Occipital lobe (tissue), 2 donors: Measurements from ENCODE around the gene SCN2A. TPM values are rescaled to one million over a fixed set of nuclear protein-coding genes. Genes with fewer than 3 reads are reported as not detected.

ENCODE experiments used
- DNase-seq: peaks from one replicate; lab custom pipeline; 2025; lab: John Stamatoyannopoulos, UW
- total RNA-seq: library from RNA; depleted of rRNA; stranded (reverse); fragments of >200 nt; gene quantifications from one replicate; pipeline ENCODE4 v1.2.3, GENCODE V29; 2014

The SCN2A gene
- total RNA-seq, 1 donor from 2014 or later, result 219 TPM

DNA sequence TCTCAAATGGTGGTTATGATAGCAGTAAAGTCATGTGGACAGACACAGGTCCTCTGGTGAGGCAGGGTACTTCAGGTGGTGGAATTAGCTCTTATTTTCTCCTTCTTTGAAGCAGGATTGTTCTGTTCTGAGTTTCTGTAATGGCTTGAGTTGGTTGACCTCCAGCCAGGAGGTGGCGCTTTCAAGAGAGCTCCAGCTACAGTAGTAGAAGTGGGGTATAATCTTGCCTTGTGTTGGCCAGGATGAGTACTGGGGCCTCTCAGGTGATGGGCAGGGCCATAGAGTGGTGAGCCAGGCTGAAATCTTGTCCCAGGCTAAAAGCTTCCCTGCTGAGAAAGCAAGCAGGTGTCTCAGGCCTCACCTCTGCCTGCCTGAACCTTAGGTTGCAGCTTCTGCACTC is 177.8 kb downstream of the SCN2A start:
- DNase-seq, result no peak

- DNase-seq, result no peak
Measured at GRCh38 chr2:165420231-165420630, 181.0 kb downstream of the SCN2A start.

GRCh38 chr2:165423081-165423480 is 183.9 kb downstream of the SCN2A start:
- DNase-seq, result no peak

DNA sequence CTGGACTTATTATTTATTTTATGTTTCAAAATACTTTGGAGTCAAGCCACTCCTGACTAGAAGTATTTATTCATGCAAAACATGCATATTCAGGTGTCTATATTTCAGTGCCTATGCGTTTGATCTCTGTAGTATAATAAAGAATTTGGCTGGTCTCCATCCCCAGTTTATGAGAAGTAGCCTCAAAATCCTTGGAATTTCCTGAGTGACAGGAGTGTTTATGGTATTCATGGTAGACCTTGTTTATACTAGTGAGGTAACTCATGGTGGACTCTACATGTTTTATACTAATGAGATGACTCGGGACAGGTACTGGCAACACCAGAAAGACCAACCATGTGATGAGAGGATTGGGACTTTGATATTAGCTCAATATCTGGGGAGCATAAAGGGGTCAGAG is 186.3 kb downstream of the SCN2A start:
- no peak for DNase-seq

GRCh38 chr2:165427686-165428085 is 188.5 kb downstream of the SCN2A start:
- DNase-seq, result no peak

GRCh38 chr2:165428926-165429325 is 189.7 kb downstream of the SCN2A start:
- DNase-seq, result no peak

DNA sequence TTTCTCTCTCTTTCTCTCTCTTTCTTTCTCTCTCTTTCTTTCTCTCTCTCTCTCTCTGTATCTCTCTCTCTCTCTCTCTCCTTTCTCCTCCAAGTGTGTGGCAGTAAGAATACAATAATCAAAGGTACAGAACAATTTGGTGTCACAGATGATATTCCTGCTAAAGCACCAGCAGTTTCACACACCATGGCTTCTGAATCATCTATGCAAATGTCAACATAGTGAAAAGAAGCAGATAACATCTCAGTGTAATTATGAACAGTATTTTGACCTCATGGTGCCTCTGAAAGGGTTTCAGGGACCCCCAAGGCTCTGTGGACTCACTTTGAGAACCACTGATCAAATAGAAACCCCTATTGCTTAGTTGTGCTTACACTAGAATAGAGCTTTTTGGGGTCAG is 191.8 kb downstream of the SCN2A start:
- no peak for DNase-seq

DNA sequence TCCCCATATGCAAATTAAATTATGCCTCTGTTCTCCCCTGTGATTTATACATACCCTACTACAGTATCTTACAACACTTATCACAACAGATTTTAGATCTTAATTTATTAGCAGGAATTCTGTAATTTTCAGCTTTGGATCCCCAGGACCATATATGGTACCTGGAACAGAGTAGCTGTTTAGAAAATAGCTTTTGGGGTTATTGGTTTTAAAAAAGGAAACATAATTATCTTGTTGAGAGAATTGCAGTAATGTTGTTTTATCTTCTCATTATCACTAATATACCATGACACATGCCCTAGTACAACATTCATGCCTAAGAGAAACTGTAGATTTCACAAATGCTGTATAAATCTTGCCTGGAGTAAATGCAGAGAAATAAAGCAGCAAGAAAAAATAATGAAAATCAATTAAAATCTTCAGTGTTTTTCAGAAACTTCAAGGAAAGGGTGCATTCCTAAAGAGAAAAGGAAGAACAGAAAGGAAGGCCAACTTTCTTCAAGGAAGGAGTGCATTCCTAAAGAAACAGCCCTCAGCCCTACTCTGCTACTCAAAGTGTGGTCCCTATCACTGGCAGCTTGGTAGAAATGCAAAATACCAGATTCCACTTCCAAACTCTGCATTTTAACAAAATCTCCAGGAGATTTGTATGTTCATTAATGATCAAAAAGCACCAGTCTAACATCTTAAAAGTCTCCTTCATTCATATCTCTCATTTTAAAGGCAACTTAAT is 193.2 kb downstream of the SCN2A start:
- DNase-seq, result no peak

GRCh38 chr2:165434865-165435496 is 195.8 kb downstream of the SCN2A start:
- DNase-seq, result no peak

DNA sequence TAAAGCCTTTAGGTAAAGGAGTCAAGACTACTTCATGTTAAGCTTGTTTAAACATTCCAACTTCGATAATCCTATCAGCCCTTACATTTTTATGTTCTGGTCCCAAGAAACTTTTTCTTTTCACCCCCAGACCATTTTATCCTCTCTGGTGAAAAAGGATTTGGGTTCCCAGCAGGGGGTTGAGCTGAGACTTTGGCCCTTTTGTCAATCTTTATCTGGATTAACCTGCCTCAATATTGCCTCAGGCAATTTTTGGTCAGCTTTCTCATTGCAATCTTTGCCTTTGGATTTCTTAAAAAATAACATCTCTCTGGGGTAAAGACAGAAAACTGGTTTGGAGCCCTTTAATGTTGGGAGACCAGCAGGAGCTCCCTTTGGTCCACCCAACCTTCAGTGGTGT is 196.4 kb downstream of the SCN2A start:
- DNase-seq, result no peak

DNA sequence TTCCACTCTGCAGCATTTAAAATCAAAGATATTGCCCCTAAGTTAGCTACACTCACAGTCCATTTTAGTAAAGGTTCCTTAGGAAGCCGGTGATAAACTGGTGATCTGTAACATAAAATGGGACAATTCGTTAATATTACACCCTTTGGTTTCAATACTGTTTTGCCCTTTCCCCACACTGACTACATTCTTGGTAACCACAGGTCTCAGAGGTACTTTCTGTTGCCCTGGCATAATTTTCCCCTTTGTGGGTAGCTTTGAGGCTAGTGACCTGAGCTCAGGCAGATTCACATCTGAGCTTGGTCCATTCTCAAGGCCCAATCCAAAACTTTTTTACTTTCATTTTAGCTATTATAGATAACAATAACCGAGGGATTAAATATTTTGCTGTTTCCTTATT is 197.3 kb downstream of the SCN2A start:
- no peak for DNase-seq

DNA sequence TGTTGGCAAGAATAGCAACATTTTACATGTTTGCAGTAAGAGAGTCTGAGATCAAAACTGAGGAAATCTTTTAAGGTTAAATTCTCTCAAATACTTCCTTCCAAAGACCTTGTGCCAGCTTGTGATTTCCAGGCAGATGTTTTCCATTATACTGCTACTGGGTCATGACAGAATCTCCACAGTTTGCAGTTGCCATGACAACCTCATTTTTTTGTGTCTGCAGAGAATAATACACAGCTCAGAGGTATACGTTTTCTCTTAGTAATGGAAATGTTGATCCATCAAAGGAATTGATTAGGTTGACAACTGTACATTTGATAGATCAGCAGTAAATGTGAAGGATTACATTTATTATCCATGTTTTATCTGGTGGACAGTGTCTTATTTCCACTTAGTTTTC is 201.2 kb downstream of the SCN2A start:
- no peak for DNase-seq

Other genes starting within 250 kb of the SCN2A start
- gene SCN3A, start 35.4 kb upstream of the SCN2A start, total RNA-seq, result 315 TPM
- 246 TPM for gene CSRNP3, start 230.3 kb downstream of the SCN2A start, total RNA-seq